Prostate gland (tissue), 2 donors: ENCODE data around the gene GRAMD2A. TPM values are rescaled to one million over a fixed set of nuclear protein-coding genes. Genes with fewer than 3 reads are reported as not detected.

ENCODE experiments used
- DNase-seq: peaks from one replicate; pipeline ENCODE4 v3.0.0-alpha.2; 2019; ENCODE audit warnings: low spot score
- H3K27ac ChIP-seq, 2 donors: fragments of 200-600 bp; sonication (generic); 2 replicates each; pipeline ENCODE4 v1.5.1; 2017 to 2019
- H3K27me3 ChIP-seq: fragments of 200-600 bp; sonication (generic); replicated peaks from 2 replicates; pipeline ENCODE4 v1.5.1; 2019; ENCODE audit not compliant: insufficient read depth
- H3K36me3 ChIP-seq, 2 donors: fragments of 200-600 bp; sonication (generic); 1 replicate in 1 of 2; 2 replicates in 1 of 2; pipeline versions ENCODE4 v1.5.1 to v1.8.1; 2017 to 2019
- H3K4me1 ChIP-seq: fragments of 200-600 bp; sonication (generic); replicated peaks from 2 replicates; pipeline ENCODE4 v1.5.1; 2019
- H3K4me3 ChIP-seq, 2 donors: fragments of 200-600 bp; sonication (generic); 2 replicates each; pipeline ENCODE4 v1.5.1; 2017 to 2019
- H3K9me3 ChIP-seq: fragments of 200-600 bp; sonication (generic); 2 replicates; pipeline ENCODE4 v1.5.1; 2017
- CTCF ChIP-seq, 4 experiments: fragments of 200-600 bp in 2 of 4; fragments of 450-650 bp in 2 of 4; sonication (generic) in 2 of 4; IDR thresholded peaks; 1 replicate in 3 of 4; 2 replicates in 1 of 4; pipeline ENCODE4 v1.5.1; 2016 to 2019; ENCODE audit warnings: antibody characterized with exemption in 4 of 4, mild to moderate bottlenecking in 2 of 4, moderate library complexity in 2 of 4
- POLR2A ChIP-seq: fragments of 450-650 bp; IDR thresholded peaks from one replicate; pipeline ENCODE4 v1.6.1; 2016; ENCODE audit warnings: antibody characterized with exemption, mild to moderate bottlenecking
- POLR2AphosphoS5 ChIP-seq: sonication (generic); formaldehyde crosslinking; IDR thresholded peaks from one replicate; pipeline ENCODE4 v1.6.1; 2017; ENCODE audit warnings: antibody characterized with exemption
- WGBS: methylation state at CpG from one replicate; pipeline ENCODE4 v1.1.5; 2018; 5-methylcytosine and 5-hydroxymethylcytosine counted together
- intact Hi-C: fragments of 100-400 bp; cut with DNase I; formaldehyde crosslinking; loops from one replicate; pipeline ENCODE4 v1.14.2; 2022
- total RNA-seq, 2 donors: library from RNA; depleted of rRNA; stranded (reverse); fragments of >200 nt; gene quantifications; one replicate each; pipeline ENCODE4 v1.1.0, GENCODE V29; 2016

The GRAMD2A gene
- total RNA-seq, 2 donors from 2014 or later: 4.3 to 6.4 TPM

- H3K4me1 ChIP-seq: no peaks in the 10 kb centered on the region
- DNase-seq: no peak
- H3K9me3 ChIP-seq: no peaks in the 10 kb centered on the region
- H3K27me3 ChIP-seq: no peaks in the 10 kb centered on the region
- H3K27ac ChIP-seq: no peak overlapping the region
- 97% methylated on average over 5 of the region's 5 CpGs for WGBS
- TF ChIP-seq POLR2AphosphoS5 (no peak), CTCF (IDR thresholded peaks at IDR 0.05) (no peak), POLR2A (no peak)
- H3K36me3 ChIP-seq: no peaks in the 10 kb centered on the region
- intact Hi-C loops: no loop called here
- no peak overlapping the region for H3K4me3 ChIP-seq
Measured at GRCh38 chr15:72166716-72167417, 30.7 kb downstream of the GRAMD2A start.

- Histone ChIP-seq H3K4me3 (no peak overlapping the region), H3K36me3 (no peaks in the 10 kb centered on the region), H3K27me3 (no peaks in the 10 kb centered on the region), H3K4me1 (no peaks in the 10 kb centered on the region), H3K27ac (no peak overlapping the region), H3K9me3 (no peaks in the 10 kb centered on the region)
- intact Hi-C loops: no loop called here
- 62% methylated on average over 4 of the region's 4 CpGs for WGBS
- TF ChIP-seq CTCF (IDR thresholded peaks at IDR 0.05): no peak
- TF ChIP-seq POLR2A: no peak
- TF ChIP-seq POLR2AphosphoS5: no peak
- DNase-seq: no peak
Measured at GRCh38 chr15:72163719-72164118, 33.9 kb downstream of the GRAMD2A start.

- Histone ChIP-seq H3K27ac (no peak overlapping the region), H3K4me1 (no peaks in the 10 kb centered on the region), H3K9me3 (no peaks in the 10 kb centered on the region), H3K4me3 (no peak overlapping the region), H3K27me3 (no peaks in the 10 kb centered on the region), H3K36me3 (no peaks in the 10 kb centered on the region)
- 98% methylated on average over 5 of the region's 5 CpGs for WGBS
- intact Hi-C loops: no loop called here
- no peak for DNase-seq
- TF ChIP-seq POLR2AphosphoS5 (no peak), POLR2A (no peak), CTCF (IDR thresholded peaks at IDR 0.05) (no peak)
Measured at GRCh38 chr15:72162569-72162968, 35.0 kb downstream of the GRAMD2A start.

- H3K27ac ChIP-seq: no peak overlapping the region
- H3K4me1 ChIP-seq: no peaks in the 10 kb centered on the region
- no peaks in the 10 kb centered on the region for H3K27me3 ChIP-seq
- DNase-seq: no peak
- H3K9me3 ChIP-seq: no peaks in the 10 kb centered on the region
- no peaks in the 10 kb centered on the region for H3K36me3 ChIP-seq
- TF ChIP-seq POLR2A: no peak
- no peak for TF ChIP-seq CTCF (IDR thresholded peaks at IDR 0.05)
- TF ChIP-seq POLR2AphosphoS5: no peak
- 74% methylated on average over 7 of the region's 7 CpGs for WGBS
- intact Hi-C loops: no loop called here
- no peak overlapping the region for H3K4me3 ChIP-seq
Measured at GRCh38 chr15:72161361-72162132, 36.0 kb downstream of the GRAMD2A start.
